Left ventricle myocardium inferior (tissue), 1 donor: ENCODE measurements around the gene TPCN2. TPM values are rescaled to one million over a fixed set of nuclear protein-coding genes. Genes with fewer than 3 reads are reported as not detected.
"Not testable (repeated sequence)": the region's sequence is repeated elsewhere in the genome, so short reads cannot be mapped to it uniquely, and the experiment has no call there.

Source experiments
- DNase-seq: peaks from one replicate; pipeline ENCODE4 v3.0.0-alpha.2; 2020
- H3K27ac ChIP-seq: fragments of 200-600 bp; replicated peaks from 2 replicates; pipeline ENCODE4 v1.8.0; 2021
- H3K27me3 ChIP-seq: fragments of 200-600 bp; 2 replicates; pipeline ENCODE4 v1.8.0; 2021; ENCODE audit warnings: low read depth
- H3K36me3 ChIP-seq: fragments of 200-600 bp; 2 replicates; pipeline ENCODE4 v1.8.0; 2021
- H3K4me1 ChIP-seq: fragments of 200-600 bp; 2 replicates; pipeline ENCODE4 v1.8.0; 2021
- H3K4me3 ChIP-seq: fragments of 200-600 bp; 2 replicates; pipeline ENCODE4 v1.8.0; 2021; ENCODE audit warnings: mild to moderate bottlenecking, moderate library complexity
- H3K9me3 ChIP-seq: fragments of 200-600 bp; replicated peaks from 2 replicates; pipeline ENCODE4 v1.8.0; 2021
- intact Hi-C: fragments of 100-400 bp; cut with micrococcal nuclease; formaldehyde crosslinking; loops from one replicate; pipeline ENCODE4 v1.11.0; 2022
- long read RNA-seq: library from polyadenylated mRNA; unstranded; transcript quantifications from one replicate; pipeline ENCODE4 v2.0.0, GENCODE V29; 2021
- total RNA-seq: library from RNA; stranded (reverse); fragmentation: NEBNext Ultra II Directional; extraction: Animal tissue kit (Norgen Biotek cat#: 25700); gene quantifications from one replicate; pipeline ENCODE4 v1.2.1, GENCODE V29; 2021
- TF ChIP-seq, protein P1 (sequence below): fragments of 200-600 bp; IDR thresholded peaks from 2 replicates; pipeline ENCODE4 v1.8.0; 2021; ENCODE audit warnings: antibody characterized with exemption, mild to moderate bottlenecking, borderline replicate concordance
- donor health status: DM: no; HTN: yes; CAD: no; lungs with severe emphysema.

TPCN2 gene
- total RNA-seq = 9.2 TPM
- long read RNA-seq, partial matches to known transcripts = 4 of 19 reads
- long read RNA-seq, other reads (novel, unspliced or antisense) = 13 of 19 reads

DNA sequence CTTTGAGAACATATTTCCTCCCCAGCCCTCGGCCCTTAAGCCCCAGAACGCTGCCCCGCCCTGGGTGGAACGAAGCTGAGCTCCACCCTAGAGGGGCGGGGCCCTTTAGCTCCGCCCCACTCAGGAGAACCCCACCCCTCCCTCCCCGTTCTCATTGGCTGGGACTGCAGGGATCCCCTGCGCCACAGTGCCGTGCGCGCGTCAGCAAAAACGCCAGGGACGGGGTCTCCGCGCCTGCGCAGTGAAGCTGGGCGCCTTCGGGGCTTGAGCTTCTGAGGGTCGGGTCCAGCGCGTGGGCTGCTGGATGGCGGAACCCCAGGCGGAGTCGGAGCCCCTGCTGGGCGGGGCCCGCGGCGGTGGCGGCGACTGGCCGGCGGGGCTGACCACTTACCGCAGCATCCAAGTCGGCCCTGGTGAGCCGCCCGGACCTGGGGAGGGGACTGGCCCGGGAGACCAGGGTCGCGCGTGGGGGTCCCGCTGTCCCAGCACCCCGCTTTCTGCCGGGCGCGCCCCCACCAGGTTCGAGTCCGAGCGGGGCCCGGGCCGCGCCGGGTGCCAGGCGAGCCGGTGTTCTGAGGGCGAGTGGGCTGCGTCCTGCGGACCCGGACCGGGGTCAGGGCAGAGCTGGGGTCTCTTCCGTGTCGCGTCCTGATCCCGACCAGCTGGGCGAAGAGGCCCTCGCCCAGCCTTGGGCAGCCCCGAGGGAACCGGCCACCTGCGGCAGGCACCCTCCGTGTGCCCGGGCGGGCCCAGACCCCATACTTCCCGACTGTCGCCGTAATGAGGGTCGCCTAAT is at the start of gene TPCN2:
TSS of gene TPCN2 (plus strand) at position 239 of the 796 bp plus-strand sequence. CDS start at position 305, 66 bp downstream.
- H3K9me3 ChIP-seq = no peaks in the 10 kb centered on the region
- peaks cover 2% of the 10 kb centered on the region for H3K36me3 ChIP-seq
- peak within 1 kb of the TSS; percentile 82 for H3K4me3 ChIP-seq
- H3K27ac ChIP-seq = peak within 1 kb of the TSS; percentile 90
- TF ChIP-seq, protein P1, sequence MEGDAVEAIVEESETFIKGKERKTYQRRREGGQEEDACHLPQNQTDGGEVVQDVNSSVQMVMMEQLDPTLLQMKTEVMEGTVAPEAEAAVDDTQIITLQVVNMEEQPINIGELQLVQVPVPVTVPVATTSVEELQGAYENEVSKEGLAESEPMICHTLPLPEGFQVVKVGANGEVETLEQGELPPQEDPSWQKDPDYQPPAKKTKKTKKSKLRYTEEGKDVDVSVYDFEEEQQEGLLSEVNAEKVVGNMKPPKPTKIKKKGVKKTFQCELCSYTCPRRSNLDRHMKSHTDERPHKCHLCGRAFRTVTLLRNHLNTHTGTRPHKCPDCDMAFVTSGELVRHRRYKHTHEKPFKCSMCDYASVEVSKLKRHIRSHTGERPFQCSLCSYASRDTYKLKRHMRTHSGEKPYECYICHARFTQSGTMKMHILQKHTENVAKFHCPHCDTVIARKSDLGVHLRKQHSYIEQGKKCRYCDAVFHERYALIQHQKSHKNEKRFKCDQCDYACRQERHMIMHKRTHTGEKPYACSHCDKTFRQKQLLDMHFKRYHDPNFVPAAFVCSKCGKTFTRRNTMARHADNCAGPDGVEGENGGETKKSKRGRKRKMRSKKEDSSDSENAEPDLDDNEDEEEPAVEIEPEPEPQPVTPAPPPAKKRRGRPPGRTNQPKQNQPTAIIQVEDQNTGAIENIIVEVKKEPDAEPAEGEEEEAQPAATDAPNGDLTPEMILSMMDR = no peak
- H3K4me1 ChIP-seq = peaks cover 57% of the 10 kb centered on the region
- no peaks in the 10 kb centered on the region for H3K27me3 ChIP-seq
- intact Hi-C loops = no loop called here
- peak; percentile 92 for DNase-seq

DNA sequence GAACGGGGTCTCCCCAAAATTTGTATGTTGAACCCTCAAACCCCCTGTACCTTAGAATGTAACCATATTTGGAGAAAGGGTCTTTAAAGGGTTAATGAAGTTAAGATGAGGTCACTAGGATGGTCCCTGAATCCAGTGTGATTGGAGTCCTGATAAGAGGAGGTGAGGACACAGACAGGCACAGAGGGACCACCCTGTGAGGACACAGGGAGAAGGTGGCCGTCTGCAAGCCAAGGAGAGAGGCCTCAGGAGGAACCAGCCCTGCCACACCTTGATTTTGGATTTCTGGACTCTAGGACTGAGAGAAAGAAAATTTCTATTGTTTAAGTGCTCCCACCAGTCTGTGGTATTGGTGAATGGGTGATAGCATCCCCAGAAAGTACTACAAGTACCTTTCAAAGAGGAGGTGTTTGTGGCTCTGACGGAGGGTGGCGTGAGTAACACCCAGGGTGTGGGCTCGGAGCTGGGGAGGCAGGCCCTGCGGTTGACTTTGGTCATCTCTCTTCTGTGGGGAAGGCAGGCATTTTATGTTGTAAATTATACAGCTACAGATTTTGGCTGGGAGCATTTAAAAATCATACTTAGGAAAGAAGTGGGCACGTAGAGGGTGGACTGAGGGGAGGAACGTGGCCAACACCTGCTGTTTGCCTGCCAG is 49.5 kb upstream of the TPCN2 start:
- H3K27me3 ChIP-seq = peaks cover 13% of the 10 kb centered on the region
- peak overlapping the region; percentile 5 for H3K27ac ChIP-seq
- no peaks in the 10 kb centered on the region for H3K9me3 ChIP-seq
- TF ChIP-seq, protein P1 = no peak
- H3K4me1 ChIP-seq = peaks cover 17% of the 10 kb centered on the region
- DNase-seq = no peak
- no peak overlapping the region for H3K4me3 ChIP-seq
- intact Hi-C loops = no loop called here
- no peaks in the 10 kb centered on the region for H3K36me3 ChIP-seq

DNA sequence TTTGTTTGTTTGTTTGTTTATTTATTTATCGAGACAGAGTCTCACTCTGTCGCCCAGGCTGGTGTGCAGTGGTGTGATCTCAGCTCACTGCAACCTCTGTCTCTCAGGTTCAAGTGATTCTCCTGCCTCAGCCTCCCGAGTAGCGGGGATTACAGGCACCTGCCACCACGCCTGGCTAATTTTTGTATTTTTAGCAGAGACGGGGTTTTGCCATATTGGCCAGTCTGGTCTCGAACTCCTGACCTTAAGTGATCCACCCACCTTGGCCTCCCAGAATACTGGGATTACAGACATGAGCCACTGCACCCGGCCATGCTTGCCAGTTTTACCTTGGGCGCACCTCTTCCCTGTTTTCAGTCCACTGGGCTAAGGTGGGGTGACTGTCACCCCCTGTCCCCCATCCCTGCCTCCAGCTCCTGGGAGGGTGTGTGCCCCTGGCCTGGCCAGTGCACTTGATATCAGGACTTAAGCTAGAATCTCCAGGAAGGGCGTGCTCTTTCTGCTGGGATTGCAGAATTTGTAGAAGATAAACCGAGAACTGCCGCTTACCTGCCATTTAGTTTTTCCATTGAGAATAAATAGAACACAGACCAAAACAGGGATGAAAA is 48.9 kb upstream of the TPCN2 start:
- H3K36me3 ChIP-seq, DNase-seq, H3K4me3 ChIP-seq, H3K9me3 ChIP-seq, intact Hi-C loops: not testable (repeated sequence)
- Histone ChIP-seq H3K27ac (peak overlapping the region; percentile 48), H3K4me1 (peaks cover 17% of the 10 kb centered on the region), H3K27me3 (peaks cover 13% of the 10 kb centered on the region)

GRCh38 chr11:69000391-69000790 is 48.3 kb upstream of the TPCN2 start:
- intact Hi-C loops = no loop called here
- Histone ChIP-seq H3K27me3 (peaks cover 15% of the 10 kb centered on the region), H3K4me3 (no peak overlapping the region), H3K36me3 (peaks cover 1% of the 10 kb centered on the region), H3K27ac (peak overlapping the region; percentile 48), H3K9me3 (no peaks in the 10 kb centered on the region), H3K4me1 (peaks cover 17% of the 10 kb centered on the region)
- TF ChIP-seq, protein P1 = no peak
- DNase-seq = no peak

GRCh38 chr11:69000831-69001242 is 47.9 kb upstream of the TPCN2 start:
- H3K4me1 ChIP-seq = peaks cover 17% of the 10 kb centered on the region
- intact Hi-C loops = no loop called here
- no peak for DNase-seq
- H3K36me3 ChIP-seq = peaks cover 5% of the 10 kb centered on the region
- TF ChIP-seq, protein P1 = peak; percentile 51
- peaks cover 15% of the 10 kb centered on the region for H3K27me3 ChIP-seq
- H3K27ac ChIP-seq = peak overlapping the region; percentile 56
- H3K4me3 ChIP-seq = no peak overlapping the region
- H3K9me3 ChIP-seq = no peaks in the 10 kb centered on the region
